GM12878 (cell line): Measurements from ENCODE around the gene TMEM14A. TPM values are rescaled to one million over a fixed set of nuclear protein-coding genes. Genes with fewer than 3 reads are reported as not detected.

Source experiments
- ATAC-seq: fragments of 200-7000 bp; cut with Tn5 transposase; 3 replicates; pipeline ENCODE4 v1.9.1; 2020; ENCODE audit warnings: mild to moderate bottlenecking, moderate library complexity
- BruUV-seq: library from RNA; stranded (reverse); fragments of 400-500 nt; replicated peaks from 2 replicates; lab custom pipeline; 2021; lab: Mats Ljungman, UMichigan
- CTCF ChIA-PET: fragments of 300-600 bp; sonication (Branson Sonifier 250); formaldehyde crosslinking; extraction: SDS; loops from one replicate; lab custom pipeline; 2021; ENCODE audit warnings: inconsistent platforms; lab: Yijun Ruan, JAX
- POLR2A ChIA-PET: fragments of 350-600 bp; formaldehyde crosslinking; extraction: SDS; loops from one replicate; lab custom pipeline; 2021; ENCODE audit warnings: inconsistent platforms; lab: Charles Lee
- RAD21 ChIA-PET: fragments of 300-600 bp; sonication (Branson Sonifier 250); formaldehyde crosslinking; loops from one replicate; lab custom pipeline; 2023; ENCODE audit warnings: antibody characterized with exemption; ENCODE audit not compliant: unreplicated experiment; lab: Charles Lee
- SMC1A ChIA-PET: fragments of 300-600 bp; sonication (Branson Sonifier 250); formaldehyde crosslinking; loops from one replicate; lab custom pipeline; 2023; ENCODE audit not compliant: unreplicated experiment, uncharacterized antibody; lab: Charles Lee
- DNase-seq: peaks from one replicate; pipeline ENCODE4 v3.0.0-alpha.2; 2011; ENCODE audit warnings: low read depth, low spot score
- FAIRE-seq: peaks from 3 replicates; lab custom pipeline; 2011; peaks lifted over from hg19 to GRCh38; lab: Jason Lieb, UNC
- H2AFZ ChIP-seq: 2 replicates; pipeline ENCODE4 v1.6.0; 2011; ENCODE audit warnings: low read depth, low read length, control low read depth; ENCODE audit not compliant: control insufficient read depth
- H3K27ac ChIP-seq: 2 replicates; pipeline ENCODE4 v1.5.1; 2011; ENCODE audit warnings: control low read depth; ENCODE audit not compliant: control insufficient read depth, insufficient read depth
- H3K27me3 ChIP-seq, 2 experiments: replicated peaks in 1 of 2; 2 replicates each; pipeline versions ENCODE4 v1.6.0 to v1.6.1; 2011; ENCODE audit warnings: low read length in 1 of 2; ENCODE audit not compliant: control insufficient read depth in 2 of 2, insufficient read depth in 2 of 2
- H3K36me3 ChIP-seq, 2 experiments: 2 replicates each; pipeline ENCODE4 v1.5.1; 2011; ENCODE audit warnings: low read length in 1 of 2; ENCODE audit not compliant: control insufficient read depth in 2 of 2, insufficient read depth in 2 of 2
- H3K4me1 ChIP-seq: 2 replicates; pipeline ENCODE4 v1.6.1; 2011; ENCODE audit warnings: mild to moderate bottlenecking, low read length, moderate library complexity, mixed read lengths; ENCODE audit not compliant: control insufficient read depth, insufficient read depth
- H3K4me2 ChIP-seq: 2 replicates; pipeline ENCODE4 v1.6.0; 2011; ENCODE audit warnings: control low read depth; ENCODE audit not compliant: control insufficient read depth, insufficient read depth
- H3K4me3 ChIP-seq: fragments of 200-600 bp; sonication (generic); 2 replicates; pipeline ENCODE4 v1.5.1; 2016
- H3K79me2 ChIP-seq: 2 replicates; pipeline ENCODE4 v1.6.0; 2011; ENCODE audit warnings: low read length; ENCODE audit not compliant: control insufficient read depth, insufficient read depth
- H3K9ac ChIP-seq: 2 replicates; pipeline ENCODE4 v1.8.0; 2011; ENCODE audit warnings: low read length, control low read depth, mixed read lengths; ENCODE audit not compliant: control insufficient read depth, insufficient read depth
- H3K9me3 ChIP-seq: replicated peaks from 3 replicates; pipeline ENCODE4 v1.5.1; 2011; ENCODE audit warnings: mild to moderate bottlenecking, low read length; ENCODE audit not compliant: control insufficient read depth, insufficient read depth
- H4K20me1 ChIP-seq: 2 replicates; pipeline ENCODE4 v1.6.0; 2011; ENCODE audit not compliant: control insufficient read depth, insufficient read depth
- BCL11A ChIP-seq: IDR thresholded peaks from 2 replicates; pipeline ENCODE4 v1.6.1; 2011; ENCODE audit warnings: low read depth, low read length
- CTCF ChIP-seq, 3 experiments: IDR thresholded peaks in 2 of 3; conservative IDR thresholded peaks in 1 of 3; 2 replicates each; pipeline ENCODE4 v1.5.1; 2011; ENCODE audit warnings: low read depth in 3 of 3, low read length in 3 of 3, mild to moderate bottlenecking in 3 of 3, control low read depth in 2 of 3, moderate library complexity in 2 of 3, inconsistent platforms in 1 of 3, mixed read lengths in 1 of 3; ENCODE audit not compliant: control insufficient read depth in 2 of 3, insufficient read depth in 1 of 3; ENCODE audit errors: extremely low read depth in 1 of 3
- GABPA ChIP-seq: IDR thresholded peaks from 2 replicates; pipeline ENCODE4 v1.6.1; 2014; ENCODE audit warnings: antibody characterized with exemption, low read depth, mild to moderate bottlenecking, inconsistent platforms
- GATAD2B ChIP-seq: fragments of 450-650 bp; conservative IDR thresholded peaks from 2 replicates; pipeline ENCODE4 v1.6.1; 2017; ENCODE audit warnings: low read depth, mild to moderate bottlenecking, moderate library complexity
- NFYA ChIP-seq: IDR thresholded peaks from 2 replicates; pipeline ENCODE4 v1.6.1; 2011; ENCODE audit warnings: low read depth, mild to moderate bottlenecking, low read length, improper control_type of control experiment, borderline replicate concordance
- NKRF ChIP-seq: fragments of 450-650 bp; conservative IDR thresholded peaks from 2 replicates; pipeline ENCODE4 v1.6.1; 2017; ENCODE audit warnings: mild to moderate bottlenecking, moderate library complexity
- SUPT20H ChIP-seq: IDR thresholded peaks from 2 replicates; pipeline ENCODE4 v1.6.1; 2011; ENCODE audit warnings: low read depth, mild to moderate bottlenecking, low read length, moderate library complexity, borderline replicate concordance; ENCODE audit not compliant: control insufficient read depth
- ZNF592 ChIP-seq: fragments of 450-650 bp; IDR thresholded peaks from 2 replicates; pipeline ENCODE4 v1.6.1; 2017; ENCODE audit warnings: mild to moderate bottlenecking, moderate library complexity
- WGBS: methylation state at CpG from one replicate; pipeline ENCODE4 v1.1.6; 2016; ENCODE audit warnings: low lambda C conversion rate; ENCODE audit not compliant: insufficient replicate concordance, insufficient coverage; ENCODE audit errors: missing lambda C conversion rate; 5-methylcytosine and 5-hydroxymethylcytosine counted together
- in situ Hi-C: fragments of 300-500 bp; cut with MboI; formaldehyde crosslinking; loops from 9 replicates; pipeline ENCODE4 v1.14.3; 2018; ENCODE audit warnings: mixed read lengths
- intact Hi-C: fragments of 100-400 bp; cut with micrococcal nuclease; formaldehyde crosslinking; loops from one replicate; pipeline ENCODE4 v1.14.2; 2022; ENCODE audit not compliant: unreplicated experiment
- polyA plus RNA-seq, 11 experiments: library from polyadenylated mRNA; depleted of rRNA in 4 of 11; unstranded in 6 of 11; stranded (reverse) in 5 of 11; fragments of >200 nt; fragmentation: Nextera tagmentation in 4 of 11; fragmentation: Illumina TruSeq in 1 of 11; extraction: Ambion mirVana in 4 of 11; extraction: Trizol in 1 of 11; gene quantifications; 1 replicate in 1 of 11; 2 replicates in 10 of 11; pipeline versions ENCODE4 v1.2.1 to v1.2.3, GENCODE V29; 2011 to 2016; ENCODE audit warnings: inconsistent platforms in 2 of 11, missing spikeins in 2 of 11, low read depth in 1 of 11
- total RNA-seq, 4 experiments: library from RNA; depleted of rRNA in 3 of 4; stranded (reverse); fragments of >200 nt in 3 of 4; fragmentation: Illumina TruSeq in 1 of 4; extraction: Trizol in 1 of 4; gene quantifications; 2 replicates each; pipeline versions ENCODE4 v1.2.1 to v1.2.3, GENCODE V29; 2013 to 2021

The TMEM14A gene
- total and polyA plus RNA-seq, 10 of the 15 experiments (the other 5 are each of a cell fraction or from before 2014, with no cell fraction given) = 15.6 to 143 (median 33.1) TPM

DNA sequence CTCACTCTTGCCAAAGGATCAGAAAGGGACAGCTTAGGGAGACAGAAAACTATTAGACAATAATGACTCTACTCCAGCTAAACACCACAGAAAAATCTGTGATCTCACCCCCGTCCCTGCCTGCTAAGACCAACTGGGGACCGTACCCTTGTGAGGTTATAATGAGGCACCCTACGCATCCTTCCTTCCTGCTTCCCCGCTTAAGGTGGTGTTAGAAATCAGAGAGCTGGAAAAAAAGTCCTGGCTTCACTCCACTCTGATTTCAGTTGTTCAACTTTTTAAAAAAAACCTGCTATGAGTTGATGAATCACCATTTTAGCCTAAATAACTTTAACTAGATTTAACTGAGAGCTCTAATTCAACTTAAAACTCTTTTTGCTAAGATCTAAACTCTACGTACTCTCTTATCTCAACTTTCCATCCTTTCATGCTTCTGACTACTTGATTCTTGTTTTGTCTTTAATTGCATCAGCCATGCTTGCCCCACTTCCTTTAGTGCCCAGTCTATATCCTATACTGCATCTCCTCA, 35.8 kb upstream of the TMEM14A start:
- intact Hi-C loops (no loop called here), in situ Hi-C loops (no loop called here)
- Histone ChIP-seq H3K4me1 (no peaks in the 10 kb centered on the region), H3K4me2 (no peak overlapping the region), H3K9me3 (no peaks in the 10 kb centered on the region), H3K36me3 (no peaks in the 10 kb centered on the region), H3K9ac (no peak overlapping the region), H3K27ac (no peak overlapping the region), H3K27me3 (no peaks in the 10 kb centered on the region), H4K20me1 (no peaks in the 10 kb centered on the region)
- FAIRE-seq = no peak
- ATAC-seq = no peak
- CTCF ChIA-PET = interaction anchor here (0.6 to 3.8 kb wide), 7 partner anchors 11 to 1091 kb away, joined by 3 to 22 read pairs (median 3); no protein-coding TSS in a partner anchor
- no TSS peak for BruUV-seq
- WGBS = 39% methylated on average over 5 of the region's 5 CpGs
- TF ChIP-seq GATAD2B (no peak), BCL11A (no peak), ZNF592 (no peak), GABPA (no peak), SUPT20H (no peak), CTCF (IDR thresholded peaks at IDR 0.05 in 2 of 3, conservative IDR thresholded peaks at IDR 0.05 in 1 of 3; ENCODE audit: control insufficient read depth in 2 of 3, extremely low read depth in 1 of 3, insufficient read depth in 1 of 3, low read depth in 3 of 3, low read length in 3 of 3) (no peak), NKRF (no peak), NFYA (no peak)
- TF ChIP-seq, all 136 proteins: peak for 0
- Histone ChIP-seq H3K4me3 (no peak overlapping the region), H2AFZ (no peak overlapping the region), H3K79me2 (no peaks in the 10 kb centered on the region)
- SMC1A ChIA-PET = interaction anchor here (0.7 to 2.2 kb wide), 4 partner anchors 17 to 35 kb away, joined by 3 to 7 read pairs (median 4); no protein-coding TSS in a partner anchor
- RAD21 ChIA-PET = no interaction called here
- DNase-seq = no peak
- POLR2A ChIA-PET = interaction anchor here (0.5 kb wide), 1 partner anchor 555 kb away, joined by 3 read pairs; no protein-coding TSS in a partner anchor
